ENCODE results near the gene SLC28A1.

SLC28A1 gene

GRCh38 chr15:84893607-84894006 is 9.1 kb downstream of the SLC28A1 start:
- Histone ChIP-seq H3K79me2 (ENCODE audit: insufficient read depth, low read depth) (no peaks in the 10 kb centered on the region), H3K4me2 (no peak overlapping the region), H3K4me3 (IDR thresholded peaks at IDR 0.05; ENCODE audit: insufficient read depth, low read depth, low read length) (no peak overlapping the region), H3K4me1 (ENCODE audit: low read depth, poor library complexity, severe bottlenecking) (no peaks in the 10 kb centered on the region), H3K9ac (no peak overlapping the region), H2AFZ (ENCODE audit: low read depth) (no peak overlapping the region), H3K27ac (no peak overlapping the region), H3K27me3 (ENCODE audit: insufficient read depth, low read depth) (no peaks in the 10 kb centered on the region), H4K20me1 (ENCODE audit: insufficient read depth) (no peaks in the 10 kb centered on the region), H3K36me3 (ENCODE audit: insufficient read depth) (no peaks in the 10 kb centered on the region)
- no peak for TF ChIP-seq CTCF (conservative IDR thresholded peaks at IDR 0.05; ENCODE audit: low read depth, low read length)

- no peaks in the 10 kb centered on the region for H4K20me1 ChIP-seq (ENCODE audit: insufficient read depth)
- H3K27me3 ChIP-seq (ENCODE audit: insufficient read depth, low read depth) = no peaks in the 10 kb centered on the region
- H3K79me2 ChIP-seq (ENCODE audit: insufficient read depth, low read depth) = no peaks in the 10 kb centered on the region
- no peak overlapping the region for H3K9ac ChIP-seq
- no peaks in the 10 kb centered on the region for H3K36me3 ChIP-seq (ENCODE audit: insufficient read depth)
- no peak overlapping the region for H2AFZ ChIP-seq (ENCODE audit: low read depth)
- no peak overlapping the region for H3K27ac ChIP-seq
- no peaks in the 10 kb centered on the region for H3K4me1 ChIP-seq (ENCODE audit: low read depth, poor library complexity, severe bottlenecking)
- TF ChIP-seq CTCF (conservative IDR thresholded peaks at IDR 0.05; ENCODE audit: low read depth, low read length) = no peak
- no peak overlapping the region for H3K4me2 ChIP-seq
- H3K4me3 ChIP-seq (IDR thresholded peaks at IDR 0.05; ENCODE audit: insufficient read depth, low read depth, low read length) = no peak overlapping the region
Measured at GRCh38 chr15:84894736-84895425, 10.4 kb downstream of the SLC28A1 start.

GRCh38 chr15:84898761-84899160 is 14.3 kb downstream of the SLC28A1 start:
- Histone ChIP-seq H3K36me3 (ENCODE audit: insufficient read depth) (no peaks in the 10 kb centered on the region), H3K9ac (no peak overlapping the region), H3K79me2 (ENCODE audit: insufficient read depth, low read depth) (no peaks in the 10 kb centered on the region), H3K4me3 (IDR thresholded peaks at IDR 0.05; ENCODE audit: insufficient read depth, low read depth, low read length) (no peak overlapping the region), H3K27me3 (ENCODE audit: insufficient read depth, low read depth) (no peaks in the 10 kb centered on the region), H3K4me1 (ENCODE audit: low read depth, poor library complexity, severe bottlenecking) (no peaks in the 10 kb centered on the region), H3K4me2 (no peak overlapping the region), H4K20me1 (ENCODE audit: insufficient read depth) (no peaks in the 10 kb centered on the region), H3K27ac (no peak overlapping the region), H2AFZ (ENCODE audit: low read depth) (no peak overlapping the region)
- no peak for TF ChIP-seq CTCF (conservative IDR thresholded peaks at IDR 0.05; ENCODE audit: low read depth, low read length)

GRCh38 chr15:84899750-84900149 is 15.3 kb downstream of the SLC28A1 start:
- Histone ChIP-seq H4K20me1 (ENCODE audit: insufficient read depth) (no peaks in the 10 kb centered on the region), H3K27me3 (ENCODE audit: insufficient read depth, low read depth) (no peaks in the 10 kb centered on the region), H3K4me3 (IDR thresholded peaks at IDR 0.05; ENCODE audit: insufficient read depth, low read depth, low read length) (no peak overlapping the region), H3K4me1 (ENCODE audit: low read depth, poor library complexity, severe bottlenecking) (no peaks in the 10 kb centered on the region), H3K36me3 (ENCODE audit: insufficient read depth) (no peaks in the 10 kb centered on the region), H3K4me2 (no peak overlapping the region), H2AFZ (ENCODE audit: low read depth) (no peak overlapping the region), H3K9ac (no peak overlapping the region), H3K27ac (no peak overlapping the region), H3K79me2 (ENCODE audit: insufficient read depth, low read depth) (no peaks in the 10 kb centered on the region)
- no peak for TF ChIP-seq CTCF (conservative IDR thresholded peaks at IDR 0.05; ENCODE audit: low read depth, low read length)

Data from KMS-11 (cell line).